GM19452 (cell line): Measurements from ENCODE around the gene SEPHS1.
"Not testable (repeated sequence)": the region's sequence is repeated elsewhere in the genome, so short reads cannot be mapped to it uniquely, and the experiment has no call there.

Source experiments
- ATAC-seq: cut with Tn5 transposase; IDR thresholded peaks from one replicate; pipeline ENCODE4 v1.9.1; 2021; ENCODE audit not compliant: unreplicated experiment

Gene SEPHS1

GRCh38 chr10:13365243-13365642 is 17.1 kb upstream of the SEPHS1 start:
- ATAC-seq: no peak

GRCh38 chr10:13360587-13360986 is 12.5 kb upstream of the SEPHS1 start:
- ATAC-seq: no peak

- ATAC-seq: no peak
Measured at GRCh38 chr10:13356392-13356791, 8.3 kb upstream of the SEPHS1 start.

- ATAC-seq: no peak
Measured at GRCh38 chr10:13354783-13355182, 6.7 kb upstream of the SEPHS1 start.

GRCh38 chr10:13352519-13352918 is 4.4 kb upstream of the SEPHS1 start:
- ATAC-seq: no peak

- no peak for ATAC-seq
Measured at GRCh38 chr10:13351340-13351915, 3.3 kb upstream of the SEPHS1 start.

GRCh38 chr10:13349463-13350274 is 1.6 kb upstream of the SEPHS1 start:
- ATAC-seq: no peak

GRCh38 chr10:13347500-13348156 is 465 bp downstream of the SEPHS1 start:
- peak; percentile 48 for ATAC-seq

GRCh38 chr10:13347043-13347499 is 1.0 kb downstream of the SEPHS1 start:
- peak; percentile 28 for ATAC-seq

- no peak for ATAC-seq
Measured at GRCh38 chr10:13346283-13347042, 1.6 kb downstream of the SEPHS1 start.

- peak; percentile 93 for ATAC-seq
Measured at GRCh38 chr10:13340626-13341376, 7.3 kb downstream of the SEPHS1 start.

- peak; percentile 9 for ATAC-seq
Measured at GRCh38 chr10:13340068-13340467, 8.0 kb downstream of the SEPHS1 start.

- no peak for ATAC-seq
Measured at GRCh38 chr10:13338390-13339110, 9.5 kb downstream of the SEPHS1 start.

- no peak for ATAC-seq
Measured at GRCh38 chr10:13337827-13338196, 10.3 kb downstream of the SEPHS1 start.

- no peak for ATAC-seq
Measured at GRCh38 chr10:13337128-13337826, 10.8 kb downstream of the SEPHS1 start.

- ATAC-seq: no peak
Measured at GRCh38 chr10:13335881-13336280, 12.2 kb downstream of the SEPHS1 start.

GRCh38 chr10:13334556-13334955 is 13.5 kb downstream of the SEPHS1 start:
- ATAC-seq: no peak

- ATAC-seq: no peak
Measured at GRCh38 chr10:13331646-13332045, 16.4 kb downstream of the SEPHS1 start.

- not testable (repeated sequence) for ATAC-seq
Measured at GRCh38 chr10:13330980-13331379, 17.1 kb downstream of the SEPHS1 start.
